Right renal cortex interstitium (tissue), 3 donors: ENCODE data around the gene ENC1. TPM values are rescaled to one million over a fixed set of nuclear protein-coding genes. Genes with fewer than 3 reads are reported as not detected.

Experiments used
- DNase-seq, 3 donors: peaks; one replicate each; pipeline ENCODE4 v3.0.0-alpha.2; 2013; ENCODE audit warnings: low read depth in 3 of 3, low spot score in 2 of 3
- polyA plus RNA-seq, 3 donors: library from polyadenylated mRNA; unstranded; fragments of 120-200 nt; gene quantifications; one replicate each; pipeline ENCODE4 v1.2.1, GENCODE V29; 2013; ENCODE audit not compliant: insufficient read length in 3 of 3

The ENC1 gene
- polyA plus RNA-seq, 3 donors = 62.5 to 72.9 (median 65.1) TPM

GRCh38 chr5:74632947-74633356 is 7.6 kb downstream of the ENC1 start:
- DNase-seq = no peak

- DNase-seq = no peak
Observed at GRCh38 chr5:74631081-74631953, 9.2 kb downstream of the ENC1 start.

GRCh38 chr5:74630453-74631066 is 10.0 kb downstream of the ENC1 start:
- no peak for DNase-seq

GRCh38 chr5:74629326-74629725 is 11.2 kb downstream of the ENC1 start:
- no peak for DNase-seq

- no peak for DNase-seq
Observed at GRCh38 chr5:74628359-74628758, 12.2 kb downstream of the ENC1 start.

GRCh38 chr5:74627646-74628279 is 12.8 kb downstream of the ENC1 start:
- DNase-seq = no peak

- no peak for DNase-seq
Observed at GRCh38 chr5:74626386-74627222, 13.9 kb downstream of the ENC1 start.

- DNase-seq = no peak
Observed at GRCh38 chr5:74625742-74626241, 14.7 kb downstream of the ENC1 start.

- DNase-seq = no peak
Observed at GRCh38 chr5:74624931-74625505, 15.5 kb downstream of the ENC1 start.

GRCh38 chr5:74624501-74624900 is 16.0 kb downstream of the ENC1 start:
- DNase-seq = no peak

- DNase-seq = no peak
Observed at GRCh38 chr5:74623748-74624408, 16.6 kb downstream of the ENC1 start.

- DNase-seq = no peak
Observed at GRCh38 chr5:74623006-74623611, 17.4 kb downstream of the ENC1 start.

GRCh38 chr5:74622122-74622521 is 18.4 kb downstream of the ENC1 start:
- DNase-seq = no peak

- no peak for DNase-seq
Observed at GRCh38 chr5:74621492-74621891, 19.0 kb downstream of the ENC1 start.

GRCh38 chr5:74619308-74619707 is 21.2 kb downstream of the ENC1 start:
- DNase-seq = no peak

GRCh38 chr5:74618106-74618505 is 22.4 kb downstream of the ENC1 start:
- DNase-seq = no peak

GRCh38 chr5:74617202-74617601 is 23.3 kb downstream of the ENC1 start:
- no peak for DNase-seq

- no peak for DNase-seq
Observed at GRCh38 chr5:74616236-74617146, 24.0 kb downstream of the ENC1 start.
